ENCODE data around the gene PTDSS2. TPM values are rescaled to one million over a fixed set of nuclear protein-coding genes. Genes with fewer than 3 reads are reported as not detected.
A peak's percentile ranks its signal among the peaks of the same experiment; 100 is the strongest.

Gene PTDSS2
- total and polyA plus RNA-seq, 2 of the 13 experiments (the other 11 are each of a cell fraction or from before 2014, with no cell fraction given), result 21.7 to 26.4 TPM

GRCh38 chr11:506238-506994 lies 56.3 kb downstream of the PTDSS2 start (continued):
- TF ChIP-seq RERE (CRISPR knock-in tag; IDR thresholded peaks at IDR 0.05; ENCODE audit: low read depth), result no peak; the same call in 1 of the 2 replicates
- TF ChIP-seq, protein P1, sequence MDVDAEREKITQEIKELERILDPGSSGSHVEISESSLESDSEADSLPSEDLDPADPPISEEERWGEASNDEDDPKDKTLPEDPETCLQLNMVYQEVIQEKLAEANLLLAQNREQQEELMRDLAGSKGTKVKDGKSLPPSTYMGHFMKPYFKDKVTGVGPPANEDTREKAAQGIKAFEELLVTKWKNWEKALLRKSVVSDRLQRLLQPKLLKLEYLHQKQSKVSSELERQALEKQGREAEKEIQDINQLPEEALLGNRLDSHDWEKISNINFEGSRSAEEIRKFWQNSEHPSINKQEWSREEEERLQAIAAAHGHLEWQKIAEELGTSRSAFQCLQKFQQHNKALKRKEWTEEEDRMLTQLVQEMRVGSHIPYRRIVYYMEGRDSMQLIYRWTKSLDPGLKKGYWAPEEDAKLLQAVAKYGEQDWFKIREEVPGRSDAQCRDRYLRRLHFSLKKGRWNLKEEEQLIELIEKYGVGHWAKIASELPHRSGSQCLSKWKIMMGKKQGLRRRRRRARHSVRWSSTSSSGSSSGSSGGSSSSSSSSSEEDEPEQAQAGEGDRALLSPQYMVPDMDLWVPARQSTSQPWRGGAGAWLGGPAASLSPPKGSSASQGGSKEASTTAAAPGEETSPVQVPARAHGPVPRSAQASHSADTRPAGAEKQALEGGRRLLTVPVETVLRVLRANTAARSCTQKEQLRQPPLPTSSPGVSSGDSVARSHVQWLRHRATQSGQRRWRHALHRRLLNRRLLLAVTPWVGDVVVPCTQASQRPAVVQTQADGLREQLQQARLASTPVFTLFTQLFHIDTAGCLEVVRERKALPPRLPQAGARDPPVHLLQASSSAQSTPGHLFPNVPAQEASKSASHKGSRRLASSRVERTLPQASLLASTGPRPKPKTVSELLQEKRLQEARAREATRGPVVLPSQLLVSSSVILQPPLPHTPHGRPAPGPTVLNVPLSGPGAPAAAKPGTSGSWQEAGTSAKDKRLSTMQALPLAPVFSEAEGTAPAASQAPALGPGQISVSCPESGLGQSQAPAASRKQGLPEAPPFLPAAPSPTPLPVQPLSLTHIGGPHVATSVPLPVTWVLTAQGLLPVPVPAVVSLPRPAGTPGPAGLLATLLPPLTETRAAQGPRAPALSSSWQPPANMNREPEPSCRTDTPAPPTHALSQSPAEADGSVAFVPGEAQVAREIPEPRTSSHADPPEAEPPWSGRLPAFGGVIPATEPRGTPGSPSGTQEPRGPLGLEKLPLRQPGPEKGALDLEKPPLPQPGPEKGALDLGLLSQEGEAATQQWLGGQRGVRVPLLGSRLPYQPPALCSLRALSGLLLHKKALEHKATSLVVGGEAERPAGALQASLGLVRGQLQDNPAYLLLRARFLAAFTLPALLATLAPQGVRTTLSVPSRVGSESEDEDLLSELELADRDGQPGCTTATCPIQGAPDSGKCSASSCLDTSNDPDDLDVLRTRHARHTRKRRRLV (CRISPR knock-in tag; IDR thresholded peaks at IDR 0.05), result peak; percentile 81; the same call in 1 of the 2 replicates
- TF ChIP-seq ZSCAN31 (CRISPR knock-in tag; IDR thresholded peaks at IDR 0.05; ENCODE audit: low read depth), result peak; percentile 82; the same call in 1 of the 2 replicates
- TF ChIP-seq FOXP1 (IDR thresholded peaks at IDR 0.05), result no peak
- no peak for TF ChIP-seq FOXP1 (CRISPR knock-in tag; IDR thresholded peaks at IDR 0.05)
- peak; percentile 90 for TF ChIP-seq ARNTL (CRISPR knock-in tag; IDR thresholded peaks at IDR 0.05)
- 0 out of 2 replicates have a peak, but pooled peaks have one; percentile 31 for TF ChIP-seq ZSCAN25 (CRISPR knock-in tag; IDR thresholded peaks at IDR 0.05)
- no peak; the same call in 1 of the 2 replicates for TF ChIP-seq SP2 (CRISPR knock-in tag; IDR thresholded peaks at IDR 0.05)
- TF ChIP-seq IRF2 (CRISPR knock-in tag; IDR thresholded peaks at IDR 0.05), result 0 out of 2 replicates have a peak, but pooled peaks have one; percentile 32
- TF ChIP-seq BORCS8-MEF2B (CRISPR knock-in tag; IDR thresholded peaks at IDR 0.05), result peak; percentile 45
- TF ChIP-seq, protein P2, sequence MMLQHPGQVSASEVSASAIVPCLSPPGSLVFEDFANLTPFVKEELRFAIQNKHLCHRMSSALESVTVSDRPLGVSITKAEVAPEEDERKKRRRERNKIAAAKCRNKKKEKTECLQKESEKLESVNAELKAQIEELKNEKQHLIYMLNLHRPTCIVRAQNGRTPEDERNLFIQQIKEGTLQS (CRISPR knock-in tag; IDR thresholded peaks at IDR 0.05), result no peak
- TF ChIP-seq ZNF280D (CRISPR knock-in tag; IDR thresholded peaks at IDR 0.05), result no peak
- no peak for TF ChIP-seq EHMT2 (IDR thresholded peaks at IDR 0.05; ENCODE audit: borderline replicate concordance, low read depth, low read length)
- no peak for TF ChIP-seq BRD4 (CRISPR knock-in tag; IDR thresholded peaks at IDR 0.05)
